Muscle of back (tissue), 13 donors: ENCODE measurements around the gene GALNT12. TPM values are rescaled to one million over a fixed set of nuclear protein-coding genes. Genes with fewer than 3 reads are reported as not detected.

ENCODE experiments used
- DNase-seq, 3 donors: peaks; one replicate each; pipeline versions ENCODE4 v3.0.0 to v3.0.0-alpha.2; 2013
- long read RNA-seq, 9 donors: transcript quantifications; one replicate each; lab custom pipeline, GENCODE V29; 2026
- polyA plus RNA-seq, 10 donors: library from polyadenylated mRNA; unstranded; fragments of 120-200 nt; gene quantifications; one replicate each; pipeline ENCODE4 v1.2.1, GENCODE V29; 2013; ENCODE audit not compliant: insufficient read length in 10 of 10

Gene GALNT12
- polyA plus RNA-seq = 1 to 10 TPM; 2.3 to 6.4 (median 2.7) TPM
- long read RNA-seq, donor 1, partial matches to known transcripts = 0 of 1 reads
- long read RNA-seq, donor 1, other reads (novel, unspliced or antisense) = 0 of 1 reads
- long read RNA-seq, donor 2 = 0 reads
- long read RNA-seq, donor 3 = 0 reads
- long read RNA-seq, donor 4, partial matches to known transcripts = 0 of 1 reads
- long read RNA-seq, donor 4, other reads (novel, unspliced or antisense) = 0 of 1 reads
- long read RNA-seq, donor 5 = 0 reads
- long read RNA-seq, donor 6, partial matches to known transcripts = 0 of 1 reads
- long read RNA-seq, donor 6, other reads (novel, unspliced or antisense) = 0 of 1 reads
- long read RNA-seq, donor 7, partial matches to known transcripts = 0 of 1 reads
- long read RNA-seq, donor 7, other reads (novel, unspliced or antisense) = 0 of 1 reads
- long read RNA-seq, donor 8 = 0 reads
- long read RNA-seq, donor 9 = 0 reads

- DNase-seq = peak in 2 of 3 donors; percentile 31 to 53
These were observed at the start of gene GALNT12 for GRCh38 chr9:98807070-98807813. Gene GALNT12 (plus strand): TSS chr9:98807670. CDS start chr9:98807699, 29 bp downstream.

GRCh38 chr9:98760231-98760630 is 47.2 kb upstream of the GALNT12 start:
- no peak for DNase-seq

- DNase-seq = no peak
These were observed 43.3 kb upstream of the GALNT12 start for GRCh38 chr9:98763986-98764745.

GRCh38 chr9:98765256-98765655 is 42.2 kb upstream of the GALNT12 start:
- no peak for DNase-seq

- DNase-seq = no peak
These were observed 40.9 kb upstream of the GALNT12 start for GRCh38 chr9:98766586-98766985.

- DNase-seq = no peak
These were observed 40.3 kb upstream of the GALNT12 start for GRCh38 chr9:98767196-98767595.

- DNase-seq = no peak
These were observed 39.6 kb upstream of the GALNT12 start for GRCh38 chr9:98767915-98768314.

GRCh38 chr9:98768344-98768743 is 39.1 kb upstream of the GALNT12 start:
- no peak for DNase-seq

- DNase-seq = no peak
These were observed 36.8 kb upstream of the GALNT12 start for GRCh38 chr9:98770717-98771116.

GRCh38 chr9:98771209-98771874 is 36.1 kb upstream of the GALNT12 start:
- DNase-seq = no peak

- DNase-seq = no peak
These were observed 34.9 kb upstream of the GALNT12 start for GRCh38 chr9:98772364-98773155.

- no peak for DNase-seq
These were observed 33.7 kb upstream of the GALNT12 start for GRCh38 chr9:98773721-98774120.

- no peak for DNase-seq
These were observed 32.7 kb upstream of the GALNT12 start for GRCh38 chr9:98774746-98775145.

- DNase-seq = peak; percentile 47 to 70 (median 65)
These were observed 31.5 kb upstream of the GALNT12 start for GRCh38 chr9:98775831-98776441.

GRCh38 chr9:98777618-98778017 is 29.9 kb upstream of the GALNT12 start:
- DNase-seq = no peak

GRCh38 chr9:98778251-98778650 is 29.2 kb upstream of the GALNT12 start:
- no peak for DNase-seq

GRCh38 chr9:98778711-98779530 is 28.5 kb upstream of the GALNT12 start:
- DNase-seq = no peak

GRCh38 chr9:98780059-98780749 is 27.3 kb upstream of the GALNT12 start:
- DNase-seq = no peak
